GM12873 (cell line): ENCODE data around the gene CEACAM7.

Experiments
- TF ChIP-seq, protein P1 (sequence below): IDR thresholded peaks from 2 replicates; pipeline ENCODE4 v1.5.1; 2012; ENCODE audit warnings: low read depth, mild to moderate bottlenecking, moderate library complexity, low read length, control low read depth; ENCODE audit not compliant: insufficient read depth; ENCODE audit errors: missing control alignments

Gene CEACAM7

DNA sequence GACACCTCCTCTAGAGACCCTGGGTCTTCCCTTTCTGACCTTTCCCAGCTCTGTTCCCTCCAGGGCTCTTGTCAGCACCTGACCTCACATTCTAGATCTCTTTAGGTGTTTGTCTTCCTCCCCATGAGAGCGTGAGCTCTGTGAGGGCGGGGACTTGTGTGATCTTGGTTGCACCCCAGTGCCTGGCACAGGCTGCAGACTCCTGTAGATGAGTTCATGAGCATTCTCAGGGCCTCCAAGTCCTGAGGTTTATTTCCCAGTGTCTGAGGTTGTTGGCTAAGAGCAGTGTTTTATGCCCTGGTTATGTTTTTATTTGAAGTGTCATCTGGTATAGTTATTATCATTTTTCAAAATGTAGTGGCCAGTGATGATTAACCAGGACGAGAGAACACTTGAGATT is 61.8 kb downstream of the CEACAM7 start:
- TF ChIP-seq, protein P1, sequence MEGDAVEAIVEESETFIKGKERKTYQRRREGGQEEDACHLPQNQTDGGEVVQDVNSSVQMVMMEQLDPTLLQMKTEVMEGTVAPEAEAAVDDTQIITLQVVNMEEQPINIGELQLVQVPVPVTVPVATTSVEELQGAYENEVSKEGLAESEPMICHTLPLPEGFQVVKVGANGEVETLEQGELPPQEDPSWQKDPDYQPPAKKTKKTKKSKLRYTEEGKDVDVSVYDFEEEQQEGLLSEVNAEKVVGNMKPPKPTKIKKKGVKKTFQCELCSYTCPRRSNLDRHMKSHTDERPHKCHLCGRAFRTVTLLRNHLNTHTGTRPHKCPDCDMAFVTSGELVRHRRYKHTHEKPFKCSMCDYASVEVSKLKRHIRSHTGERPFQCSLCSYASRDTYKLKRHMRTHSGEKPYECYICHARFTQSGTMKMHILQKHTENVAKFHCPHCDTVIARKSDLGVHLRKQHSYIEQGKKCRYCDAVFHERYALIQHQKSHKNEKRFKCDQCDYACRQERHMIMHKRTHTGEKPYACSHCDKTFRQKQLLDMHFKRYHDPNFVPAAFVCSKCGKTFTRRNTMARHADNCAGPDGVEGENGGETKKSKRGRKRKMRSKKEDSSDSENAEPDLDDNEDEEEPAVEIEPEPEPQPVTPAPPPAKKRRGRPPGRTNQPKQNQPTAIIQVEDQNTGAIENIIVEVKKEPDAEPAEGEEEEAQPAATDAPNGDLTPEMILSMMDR, result no peak

DNA sequence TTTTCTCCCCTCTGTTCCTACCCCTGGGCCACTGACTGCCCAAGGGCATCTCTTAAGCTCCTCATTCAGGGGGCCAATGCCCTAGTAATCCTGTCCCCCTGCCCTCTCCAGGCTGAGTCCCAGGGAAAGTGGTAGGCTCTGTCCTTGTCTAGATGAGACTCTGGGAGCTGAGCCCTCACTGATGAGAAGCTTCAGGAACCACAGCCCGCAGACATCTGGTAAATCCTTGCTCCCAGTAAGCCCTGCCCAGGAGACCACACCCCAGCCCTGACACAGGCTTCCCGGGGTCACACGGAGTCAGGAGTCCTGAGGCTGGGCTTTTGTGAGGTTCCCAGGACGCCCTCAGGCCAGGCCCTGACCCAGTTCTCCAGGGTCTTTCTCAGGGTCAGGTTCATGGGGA is 63.1 kb downstream of the CEACAM7 start:
- TF ChIP-seq, protein P1, result no peak

DNA sequence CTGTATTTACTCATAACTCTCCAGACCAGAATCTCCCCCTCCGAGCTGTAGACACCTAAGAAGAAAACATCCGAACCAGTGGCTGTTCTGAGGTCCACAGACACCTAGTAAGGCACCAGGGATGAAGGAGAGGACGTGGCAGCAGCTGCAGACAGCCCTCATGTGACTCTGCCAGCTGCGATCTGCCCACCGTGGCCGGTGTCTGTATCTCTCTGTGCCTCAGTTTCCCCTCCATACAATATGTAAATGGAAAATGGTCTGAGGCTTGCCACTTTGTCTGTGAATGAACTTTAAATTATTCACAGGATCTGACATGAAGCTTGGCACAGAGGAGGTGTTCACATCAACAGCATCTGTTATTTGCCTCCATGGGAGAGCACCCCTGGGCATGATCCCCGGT is 63.6 kb downstream of the CEACAM7 start:
- TF ChIP-seq, protein P1, result no peak

DNA sequence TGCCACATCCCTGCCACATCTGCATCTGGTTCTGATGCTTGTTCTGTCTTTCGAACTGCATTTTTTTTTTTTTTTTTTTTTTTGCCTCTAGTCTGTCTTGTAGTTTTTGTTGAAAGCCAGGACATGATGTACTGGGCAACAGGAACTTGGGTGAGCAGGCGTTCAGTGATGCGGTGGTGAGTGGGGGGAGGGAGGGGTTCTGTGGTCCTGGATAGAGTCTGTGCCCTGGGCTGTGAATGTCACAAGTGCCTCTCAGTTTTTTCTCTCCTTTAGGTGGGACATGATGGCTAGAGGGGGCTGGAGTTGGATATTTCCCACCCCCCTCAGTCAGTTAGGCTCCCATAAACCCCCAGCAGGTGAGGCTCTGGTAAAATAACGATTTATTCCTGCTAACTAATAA is 64.7 kb downstream of the CEACAM7 start:
- TF ChIP-seq, protein P1, result no peak
